Heart right ventricle (tissue), 16 donors: ENCODE measurements around the gene SLC25A34. TPM values are rescaled to one million over a fixed set of nuclear protein-coding genes. Genes with fewer than 3 reads are reported as not detected.
A peak's percentile ranks its signal among the peaks of the same experiment; 100 is the strongest.

ENCODE experiments used
- ATAC-seq, 8 donors: fragments of 200-7000 bp; cut with Tn5 transposase; one replicate each; pipeline ENCODE4 v1.9.1; 2020; ENCODE audit warnings: mild to moderate bottlenecking in 8 of 8, moderate library complexity in 8 of 8, moderate number of reproducible peaks in 1 of 8
- DNase-seq, 2 donors: peaks; one replicate each; pipeline ENCODE4 v3.0.0-alpha.2; 2020
- H3K27ac ChIP-seq, 10 donors: fragments of 200-600 bp; sonication (generic) in 2 of 10; one replicate each; pipeline versions ENCODE4 v1.5.0 to v1.8.0; 2020 to 2022; ENCODE audit warnings: mild to moderate bottlenecking in 3 of 10
- H3K27me3 ChIP-seq, 7 donors: fragments of 200-600 bp; one replicate each; pipeline ENCODE4 v1.8.0; 2021 to 2022; ENCODE audit warnings: mild to moderate bottlenecking in 2 of 7
- H3K36me3 ChIP-seq, 9 donors: fragments of 200-600 bp; sonication (generic) in 1 of 9; one replicate each; pipeline versions ENCODE4 v1.5.0 to v1.8.0; 2020 to 2022; ENCODE audit warnings: mild to moderate bottlenecking in 2 of 9
- H3K4me1 ChIP-seq, 9 donors: fragments of 200-600 bp; sonication (generic) in 1 of 9; one replicate each; pipeline versions ENCODE4 v1.5.0 to v1.8.0; 2020 to 2022; ENCODE audit warnings: mild to moderate bottlenecking in 4 of 9
- H3K4me3 ChIP-seq, 10 donors: fragments of 200-600 bp; sonication (generic) in 2 of 10; one replicate each; pipeline versions ENCODE4 v1.5.0 to v1.8.0; 2020 to 2022; ENCODE audit warnings: mild to moderate bottlenecking in 7 of 10, moderate library complexity in 2 of 10
- H3K9me3 ChIP-seq, 11 donors: fragments of 200-600 bp in 10 of 11; sonication (generic) in 2 of 11; one replicate each; pipeline versions ENCODE4 v1.5.0 to v1.8.0; 2013 to 2022; ENCODE audit warnings: mild to moderate bottlenecking in 2 of 11, control low read depth in 1 of 11, moderate library complexity in 1 of 11
- WGBS, 2 donors: extraction: QIAGEN DNeasy Blood & Tissue Kit; methylation state at CpG; one replicate each; pipeline ENCODE4 v1.1.7; 2013; ENCODE audit warnings: inconsistent platforms in 1 of 2; 5-methylcytosine and 5-hydroxymethylcytosine counted together
- intact Hi-C, 10 donors: fragments of 100-400 bp; cut with DNase I; formaldehyde crosslinking; loops; one replicate each; pipeline versions ENCODE4 v1.11.1 to v1.14.2; 2022
- polyA plus RNA-seq, 2 donors: library from polyadenylated mRNA; stranded (reverse); fragments of 200-250 nt; gene quantifications; one replicate each; pipeline ENCODE4 v1.2.3, GENCODE V29; 2013
- total RNA-seq, 10 donors: library from RNA; stranded (reverse); fragmentation: NEBNext Ultra II Directional in 3 of 10; extraction: Animal tissue kit (Norgen Biotek cat#: 25700) in 3 of 10; gene quantifications; one replicate each; pipeline versions ENCODE4 v1.2.1 to v1.2.4, GENCODE V29; 2021 to 2023
- TF ChIP-seq, protein P1 (sequence below), 9 donors: fragments of 200-600 bp; sonication (generic) in 2 of 9; IDR thresholded peaks; one replicate each; pipeline versions ENCODE4 v1.5.0 to v1.8.0; 2021 to 2022; ENCODE audit warnings: antibody characterized with exemption in 9 of 9, mild to moderate bottlenecking in 5 of 9, moderate library complexity in 1 of 9
- donor health status: Arrhythmogenic right ventricular cardiomyopathy.
- donor health status: ischemic (EF 13 %, LVEDD 7.1; RV severe dilation, severe dysfunction).
- donor health status: healthy with polysubstance abuse.
- donor health status: DM: no; HTN: yes; CAD: no.
- donor health status: DM: no; HTN: no; CAD: no.
- donor health status: ischemic (EF 25% LVEDD 6.9; RV normal size, moderate dysfunction).
- donor health status: ischemic (EF 25% LVEDD 5.7; RV mildly dilated, moderate dysfunction).
- donor health status: healthy.
- donor health status: DM: yes; HTN: yes; CAD: no.
- donor health status: Ischemic cardiomyopathy.
- donor health status: ischemic (EF 35%, LVEDD 5.7; RV mildly dilated, moderate dysfunction).
- donor health status: nonischemic (EF 11% LVEDD 7.7; RV severe dilation, severe dysfunction).
- donor health status: DM: yes; HTN: yes; CAD: no.
- donor health status: PGD.
- donor health status: ischemic (EF 29% LVEDD 5.4; RV normal size, mild dysfunction).
- donor health status: nonischemic (EF 23%, LVEDD 6.1; RV moderate dilation, normal function).

The SLC25A34 gene
- total and polyA plus RNA-seq, 12 donors, result 1.1 to 44.9 (median 13.6) TPM

DNA sequence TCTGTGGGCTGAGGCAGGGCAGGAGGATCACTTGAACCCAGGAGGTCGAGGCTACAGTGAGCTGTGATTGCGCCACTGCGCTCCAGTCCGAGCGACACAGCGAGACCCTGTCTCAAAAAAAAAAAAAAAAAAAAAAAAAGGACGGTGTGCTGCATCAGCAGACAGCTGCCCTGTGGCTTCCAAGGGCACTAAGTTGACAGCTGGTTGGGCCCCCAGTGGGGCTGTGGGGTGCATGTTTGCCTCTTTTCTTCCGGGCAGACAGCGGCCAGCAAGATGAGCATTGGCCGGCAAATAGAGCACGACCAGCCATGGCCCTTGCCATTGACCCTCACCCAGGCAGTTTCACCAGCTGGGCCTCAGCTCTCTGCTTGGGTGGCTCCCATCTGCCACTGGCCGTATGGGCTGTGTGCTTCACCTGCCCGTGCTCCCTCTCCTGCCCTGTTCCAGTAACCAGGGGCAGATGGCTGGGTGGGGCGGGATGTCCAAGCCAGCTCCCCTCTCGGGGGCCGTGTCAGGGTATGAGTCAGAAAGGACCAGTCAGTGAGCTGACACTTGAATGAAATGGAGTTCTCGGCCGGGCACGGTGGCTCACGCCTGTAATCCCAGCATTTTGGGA, 12.3 kb upstream of the SLC25A34 start:
- 88 to 96% methylated on average over 19 to 20 of the region's 20 CpGs for WGBS, 2 donors
- Histone ChIP-seq H3K27me3 (no peaks in the 10 kb centered on the region), H3K36me3 (peaks cover 0 to 100% (median 66%) of the 10 kb centered on the region in 9 donors), H3K4me1 (peaks cover 4 to 38% (median 12%) of the 10 kb centered on the region in 9 donors), H3K27ac (no peak overlapping the region), H3K4me3 (no peak overlapping the region), H3K9me3 (no peaks in the 10 kb centered on the region)
- intact Hi-C loops, result loop anchor here in 1 of 10 donors (10.0 kb wide), 1 partner anchor 59 kb away; no protein-coding TSS in a partner anchor
- DNase-seq (no peak), ATAC-seq (no peak)
- TF ChIP-seq, protein P1, sequence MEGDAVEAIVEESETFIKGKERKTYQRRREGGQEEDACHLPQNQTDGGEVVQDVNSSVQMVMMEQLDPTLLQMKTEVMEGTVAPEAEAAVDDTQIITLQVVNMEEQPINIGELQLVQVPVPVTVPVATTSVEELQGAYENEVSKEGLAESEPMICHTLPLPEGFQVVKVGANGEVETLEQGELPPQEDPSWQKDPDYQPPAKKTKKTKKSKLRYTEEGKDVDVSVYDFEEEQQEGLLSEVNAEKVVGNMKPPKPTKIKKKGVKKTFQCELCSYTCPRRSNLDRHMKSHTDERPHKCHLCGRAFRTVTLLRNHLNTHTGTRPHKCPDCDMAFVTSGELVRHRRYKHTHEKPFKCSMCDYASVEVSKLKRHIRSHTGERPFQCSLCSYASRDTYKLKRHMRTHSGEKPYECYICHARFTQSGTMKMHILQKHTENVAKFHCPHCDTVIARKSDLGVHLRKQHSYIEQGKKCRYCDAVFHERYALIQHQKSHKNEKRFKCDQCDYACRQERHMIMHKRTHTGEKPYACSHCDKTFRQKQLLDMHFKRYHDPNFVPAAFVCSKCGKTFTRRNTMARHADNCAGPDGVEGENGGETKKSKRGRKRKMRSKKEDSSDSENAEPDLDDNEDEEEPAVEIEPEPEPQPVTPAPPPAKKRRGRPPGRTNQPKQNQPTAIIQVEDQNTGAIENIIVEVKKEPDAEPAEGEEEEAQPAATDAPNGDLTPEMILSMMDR (IDR thresholded peaks at IDR 0.05), result no peak

DNA sequence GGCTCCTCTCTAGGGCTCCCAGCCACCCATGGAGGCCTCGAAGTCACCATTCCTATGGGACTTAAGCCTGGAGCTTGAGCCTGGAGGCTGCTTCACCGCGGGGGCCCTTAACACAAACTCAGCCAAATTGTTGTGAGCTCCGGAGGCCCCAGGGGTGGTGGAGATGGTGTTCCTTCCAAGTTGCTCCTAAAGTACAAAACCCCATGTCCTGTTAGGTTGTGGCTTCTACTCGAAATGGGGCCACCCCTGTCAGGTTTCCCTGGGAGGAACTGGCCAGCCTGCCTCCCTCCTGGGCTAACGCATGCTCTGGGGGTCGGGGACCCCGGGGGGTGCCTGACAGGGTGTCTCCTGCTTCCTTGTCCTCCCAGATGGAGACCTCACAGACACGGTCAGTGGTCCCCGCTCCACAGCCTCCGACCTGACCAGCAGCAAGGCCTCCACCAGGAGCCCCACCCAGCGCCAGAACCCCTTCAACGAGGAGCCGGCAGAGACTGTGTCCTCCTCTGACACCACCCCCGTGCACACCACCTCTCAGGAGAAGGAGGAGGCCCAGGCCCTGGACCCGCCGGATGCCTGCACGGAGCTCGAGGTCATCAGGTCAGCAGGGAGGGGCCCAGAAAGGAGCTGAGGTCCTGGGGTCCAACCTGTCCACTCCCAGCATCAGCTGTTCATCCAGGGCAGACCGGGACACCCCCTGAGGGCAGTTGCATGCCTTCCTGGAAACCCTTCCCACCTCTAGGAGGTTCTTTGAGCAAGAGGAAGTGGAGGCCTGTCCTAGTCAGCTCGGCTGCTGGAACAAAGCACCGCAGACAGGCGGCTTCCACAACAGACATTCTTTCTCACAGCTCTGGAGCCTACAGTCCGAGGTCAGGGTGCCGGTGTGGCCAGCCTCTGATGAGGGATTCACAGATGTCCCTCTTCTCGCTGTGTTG, 10.8 kb upstream of the SLC25A34 start:
- peaks cover 4 to 29% (median 9%) of the 10 kb centered on the region in 9 donors for H3K4me1 ChIP-seq
- intact Hi-C loops, result loop anchor here in 1 of 10 donors (10.0 kb wide), 1 partner anchor 60 kb away; no protein-coding TSS in a partner anchor
- peaks cover 0 to 100% (median 68%) of the 10 kb centered on the region in 9 donors for H3K36me3 ChIP-seq
- H3K27ac ChIP-seq, result peak overlapping the region in 1 of 10 donors; percentile 23
- TF ChIP-seq, protein P1 (IDR thresholded peaks at IDR 0.05), result no peak
- 81 to 82% methylated on average over 26 of the region's 26 CpGs for WGBS, 2 donors
- DNase-seq, result no peak
- no peaks in the 10 kb centered on the region for H3K27me3 ChIP-seq
- ATAC-seq, result no peak
- H3K4me3 ChIP-seq, result no peak overlapping the region
- H3K9me3 ChIP-seq, result no peaks in the 10 kb centered on the region

DNA sequence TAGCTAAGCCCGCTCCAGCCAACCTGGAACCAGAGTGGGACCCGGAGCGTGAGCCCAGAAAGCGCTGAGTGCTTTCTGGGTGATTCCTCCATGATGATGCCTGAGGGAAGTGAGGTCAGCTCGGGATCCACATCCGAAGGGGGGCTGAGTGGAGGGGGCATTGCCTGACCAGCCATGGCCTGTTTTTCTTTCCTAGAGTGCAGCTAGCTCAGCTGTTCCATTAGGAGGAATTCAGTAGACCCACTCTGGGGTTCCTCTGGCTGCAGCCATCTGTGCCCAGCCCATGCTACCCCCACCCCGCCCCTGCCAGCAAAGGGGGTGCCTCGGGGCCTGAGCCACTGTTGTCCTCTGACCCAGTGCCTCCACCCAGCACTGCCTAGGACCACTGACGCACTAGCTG, 9.6 kb upstream of the SLC25A34 start:
- TF ChIP-seq, protein P1 (IDR thresholded peaks at IDR 0.05), result no peak
- Histone ChIP-seq H3K4me1 (peaks cover 0 to 17% (median 5%) of the 10 kb centered on the region in 9 donors), H3K9me3 (no peaks in the 10 kb centered on the region), H3K4me3 (no peak overlapping the region), H3K27me3 (no peaks in the 10 kb centered on the region), H3K36me3 (peaks cover 0 to 100% (median 74%) of the 10 kb centered on the region in 9 donors), H3K27ac (no peak overlapping the region)
- ATAC-seq (no peak), DNase-seq (no peak)
- intact Hi-C loops, result loop anchor here in 1 of 10 donors (10.0 kb wide), 1 partner anchor 62 kb away; no protein-coding TSS in a partner anchor
- 93 to 94% methylated on average over 9 of the region's 9 CpGs for WGBS, 2 donors

- Histone ChIP-seq H3K27me3 (no peaks in the 10 kb centered on the region), H3K4me3 (no peak overlapping the region), H3K4me1 (peaks cover 0 to 17% (median 5%) of the 10 kb centered on the region in 9 donors), H3K27ac (peak overlapping the region in 3 of 10 donors; percentile 22 to 48 (median 34)), H3K36me3 (peaks cover 3 to 100% (median 80%) of the 10 kb centered on the region in 9 donors), H3K9me3 (no peaks in the 10 kb centered on the region)
- peak in 4 of 8 donors; percentile 7 to 51 (median 19) for ATAC-seq
- 70 to 78% methylated on average over 21 of the region's 21 CpGs for WGBS, 2 donors
- TF ChIP-seq, protein P1 (IDR thresholded peaks at IDR 0.05), result no peak
- intact Hi-C loops, result loop anchor here in 1 of 10 donors (10.0 kb wide), 1 partner anchor 62 kb away; no protein-coding TSS in a partner anchor
- no peak for DNase-seq
Observed at GRCh38 chr1:15727021-15727420, 9.0 kb upstream of the SLC25A34 start.
